ENCODE results near the gene TMPRSS4. TPM values are rescaled to one million over a fixed set of nuclear protein-coding genes. Genes with fewer than 3 reads are reported as not detected.

The TMPRSS4 gene
- total RNA-seq, 1 experiment from 2014 or later = not detected

- BruUV-seq (replicated peaks) = no TSS peak
- intact Hi-C loops (cut with micrococcal nuclease; ENCODE audit: unreplicated experiment) = no loop called here
- Histone ChIP-seq H3K9me3 (ENCODE audit: control insufficient read depth, insufficient read depth, low read depth, low read length) (peaks cover 2% of the 10 kb centered on the region; the same call in 1 of the 2 replicates), H3K27me3 (ENCODE audit: control insufficient read depth, insufficient read depth, low read length) (peaks cover 10% of the 10 kb centered on the region), H3K4me1 (ENCODE audit: control insufficient read depth, insufficient read depth, low read length) (no peaks in the 10 kb centered on the region), H3K36me3 (ENCODE audit: control insufficient read depth, insufficient read depth, low read length) (no peaks in the 10 kb centered on the region), H3K27ac (ENCODE audit: low read length) (no peak overlapping the region), H3K4me3 (ENCODE audit: low read depth in 2 of 2, low read length in 2 of 2) (no peak overlapping the region)
- ATAC-seq (no peak), DNase-seq (ENCODE audit: low read depth, low spot score) (no peak)
- TF ChIP-seq POLR2AphosphoS5 (IDR thresholded peaks at IDR 0.05; ENCODE audit: low read depth, low read length) (no peak), SIN3A (IDR thresholded peaks at IDR 0.05; ENCODE audit: borderline replicate concordance, insufficient read depth, low read depth, low read length) (no peak), CTCF (IDR thresholded peaks at IDR 0.05) (no peak), TCF7L2 (IDR thresholded peaks at IDR 0.05; ENCODE audit: low read depth, low read length) (no peak)
- TF ChIP-seq, protein P1, sequence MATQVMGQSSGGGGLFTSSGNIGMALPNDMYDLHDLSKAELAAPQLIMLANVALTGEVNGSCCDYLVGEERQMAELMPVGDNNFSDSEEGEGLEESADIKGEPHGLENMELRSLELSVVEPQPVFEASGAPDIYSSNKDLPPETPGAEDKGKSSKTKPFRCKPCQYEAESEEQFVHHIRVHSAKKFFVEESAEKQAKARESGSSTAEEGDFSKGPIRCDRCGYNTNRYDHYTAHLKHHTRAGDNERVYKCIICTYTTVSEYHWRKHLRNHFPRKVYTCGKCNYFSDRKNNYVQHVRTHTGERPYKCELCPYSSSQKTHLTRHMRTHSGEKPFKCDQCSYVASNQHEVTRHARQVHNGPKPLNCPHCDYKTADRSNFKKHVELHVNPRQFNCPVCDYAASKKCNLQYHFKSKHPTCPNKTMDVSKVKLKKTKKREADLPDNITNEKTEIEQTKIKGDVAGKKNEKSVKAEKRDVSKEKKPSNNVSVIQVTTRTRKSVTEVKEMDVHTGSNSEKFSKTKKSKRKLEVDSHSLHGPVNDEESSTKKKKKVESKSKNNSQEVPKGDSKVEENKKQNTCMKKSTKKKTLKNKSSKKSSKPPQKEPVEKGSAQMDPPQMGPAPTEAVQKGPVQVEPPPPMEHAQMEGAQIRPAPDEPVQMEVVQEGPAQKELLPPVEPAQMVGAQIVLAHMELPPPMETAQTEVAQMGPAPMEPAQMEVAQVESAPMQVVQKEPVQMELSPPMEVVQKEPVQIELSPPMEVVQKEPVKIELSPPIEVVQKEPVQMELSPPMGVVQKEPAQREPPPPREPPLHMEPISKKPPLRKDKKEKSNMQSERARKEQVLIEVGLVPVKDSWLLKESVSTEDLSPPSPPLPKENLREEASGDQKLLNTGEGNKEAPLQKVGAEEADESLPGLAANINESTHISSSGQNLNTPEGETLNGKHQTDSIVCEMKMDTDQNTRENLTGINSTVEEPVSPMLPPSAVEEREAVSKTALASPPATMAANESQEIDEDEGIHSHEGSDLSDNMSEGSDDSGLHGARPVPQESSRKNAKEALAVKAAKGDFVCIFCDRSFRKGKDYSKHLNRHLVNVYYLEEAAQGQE (IDR thresholded peaks at IDR 0.05; ENCODE audit: insufficient read depth in 1 of 2, low read depth in 2 of 2, low read length in 1 of 2) = no peak
- ChIA-PET POLR2A (no interaction called here), CTCF (no interaction called here)
- in situ Hi-C loops (cut with HindIII; ENCODE audit: low pct_unique_long_range_greater_than_20kb, low sequenced_read_pairs) = no loop called here
These were observed 7.8 kb downstream of the TMPRSS4 start for GRCh38 chr11:118084656-118085055.

- no peak within 1 kb of the TSS for H3K4me3 ChIP-seq (ENCODE audit: low read depth in 2 of 2, low read length in 2 of 2)
- ATAC-seq = no peak
- ChIA-PET POLR2A (no interaction called here), CTCF (no interaction called here)
- no peak within 1 kb of the TSS for H3K27ac ChIP-seq (ENCODE audit: low read length)
- H3K36me3 ChIP-seq (ENCODE audit: control insufficient read depth, insufficient read depth, low read length) = no peaks in the 10 kb centered on the region
- no peak for DNase-seq (ENCODE audit: low read depth, low spot score)
- intact Hi-C loops (cut with micrococcal nuclease; ENCODE audit: unreplicated experiment) = no loop called here
- no peaks in the 10 kb centered on the region for H3K4me1 ChIP-seq (ENCODE audit: control insufficient read depth, insufficient read depth, low read length)
- TF ChIP-seq SIN3A (IDR thresholded peaks at IDR 0.05; ENCODE audit: borderline replicate concordance, insufficient read depth, low read depth, low read length) = no peak
- TF ChIP-seq TCF7L2 (IDR thresholded peaks at IDR 0.05; ENCODE audit: low read depth, low read length) = no peak
- no peak for TF ChIP-seq POLR2AphosphoS5 (IDR thresholded peaks at IDR 0.05; ENCODE audit: low read depth, low read length)
- no peak for TF ChIP-seq CTCF (IDR thresholded peaks at IDR 0.05)
- TF ChIP-seq, protein P1 (IDR thresholded peaks at IDR 0.05; ENCODE audit: insufficient read depth in 1 of 2, low read depth in 2 of 2, low read length in 1 of 2) = no peak
- no TSS peak for BruUV-seq (replicated peaks)
- peaks cover 3% of the 10 kb centered on the region; the same call in 1 of the 2 replicates for H3K27me3 ChIP-seq (ENCODE audit: control insufficient read depth, insufficient read depth, low read length)
- H3K9me3 ChIP-seq (ENCODE audit: control insufficient read depth, insufficient read depth, low read depth, low read length) = peaks cover 2% of the 10 kb centered on the region; the same call in 1 of the 2 replicates
- in situ Hi-C loops (cut with HindIII; ENCODE audit: low pct_unique_long_range_greater_than_20kb, low sequenced_read_pairs) = no loop called here
These were observed 10.3 kb downstream of the TMPRSS4 start, which contains the start of gene SMIM35 for GRCh38 chr11:118086913-118087768. SMIM35 (minus strand) TSS chr11:118086963; CDS start chr11:118086757, 206 bp downstream.

Data from Panc1 (cell line).